ENCODE data around the gene SUSD6.

- TF ChIP-seq CTCF (IDR thresholded peaks at IDR 0.05; ENCODE audit: poor library complexity), result no peak
- TF ChIP-seq EZH2 (IDR thresholded peaks at IDR 0.05; ENCODE audit: borderline replicate concordance), result no peak
Observed at GRCh38 chr14:69673578-69674305, 62.3 kb downstream of the SUSD6 start.
